CD4-positive, alpha-beta memory T cell (primary cell): Measurements from ENCODE around the gene TFAP2E. TPM values are rescaled to one million over a fixed set of nuclear protein-coding genes. Genes with fewer than 3 reads are reported as not detected.

Source experiments
- CTCF ChIA-PET: fragments of 350-600 bp; sonication (Branson Sonifier 250); formaldehyde crosslinking; loops from one replicate; lab custom pipeline; 2021; ENCODE audit warnings: inconsistent platforms; ENCODE audit not compliant: partially characterized antibody; lab: Charles Lee
- POLR2A ChIA-PET: fragments of 350-600 bp; sonication (Branson Sonifier 250); formaldehyde crosslinking; loops from one replicate; lab custom pipeline; 2021; ENCODE audit not compliant: partially characterized antibody; lab: Charles Lee
- DNase-seq, 5 donors: peaks; one replicate each; pipeline versions ENCODE4 v3.0.0 to v3.0.0-alpha.2; 2020 to 2022; ENCODE audit warnings: mixed read lengths in 1 of 5
- H3K27ac ChIP-seq: one replicate; pipeline ENCODE4 v1.7.0; 2013; ENCODE audit warnings: low read depth, low read length
- H3K27me3 ChIP-seq: 2 replicates; pipeline ENCODE4 v1.7.0; 2013; ENCODE audit warnings: mild to moderate bottlenecking, low read length, moderate library complexity; ENCODE audit not compliant: insufficient read depth
- H3K36me3 ChIP-seq: 2 replicates; pipeline ENCODE4 v1.7.0; 2013; ENCODE audit warnings: mild to moderate bottlenecking, low read length, moderate library complexity; ENCODE audit not compliant: insufficient read depth
- H3K4me1 ChIP-seq: 2 replicates; pipeline ENCODE4 v1.7.0; 2013; ENCODE audit warnings: mild to moderate bottlenecking, low read length, moderate library complexity; ENCODE audit not compliant: insufficient read depth
- H3K4me3 ChIP-seq, 2 donors: one replicate each; pipeline ENCODE4 v1.7.0; 2013; ENCODE audit warnings: low read length in 2 of 2, mild to moderate bottlenecking in 1 of 2
- H3K9me3 ChIP-seq, 2 donors: one replicate each; pipeline ENCODE4 v1.7.0; 2013; ENCODE audit warnings: low read length in 2 of 2, control low read depth in 1 of 2; ENCODE audit not compliant: control insufficient read depth in 1 of 2
- H3K27ac Mint-ChIP-seq, 7 donors: one replicate each; pipeline ENCODE4 v1.8.0; 2020 to 2021; ENCODE audit warnings: mixed read lengths in 7 of 7, mild to moderate bottlenecking in 6 of 7, inconsistent platforms in 3 of 7, moderate library complexity in 3 of 7
- H3K27me3 Mint-ChIP-seq, 2 donors: one replicate each; pipeline ENCODE4 v1.8.0; 2020 to 2021; ENCODE audit warnings: mixed read lengths in 2 of 2
- H3K36me3 Mint-ChIP-seq, 2 donors: one replicate each; pipeline ENCODE4 v1.8.0; 2020 to 2021; ENCODE audit warnings: mixed read lengths in 2 of 2, inconsistent platforms in 1 of 2, mild to moderate bottlenecking in 1 of 2
- H3K4me1 Mint-ChIP-seq, 4 donors: one replicate each; pipeline ENCODE4 v1.8.0; 2020 to 2021; ENCODE audit warnings: mixed read lengths in 4 of 4, mild to moderate bottlenecking in 1 of 4
- H3K4me3 Mint-ChIP-seq, 8 donors: one replicate each; pipeline ENCODE4 v1.8.0; 2020 to 2021; ENCODE audit warnings: mixed read lengths in 8 of 8, mild to moderate bottlenecking in 7 of 8, moderate library complexity in 6 of 8, inconsistent platforms in 3 of 8
- H3K9me3 Mint-ChIP-seq, 8 donors: one replicate each; pipeline ENCODE4 v1.8.0; 2020 to 2021; ENCODE audit warnings: mixed read lengths in 8 of 8, mild to moderate bottlenecking in 5 of 8, inconsistent platforms in 3 of 8, moderate library complexity in 1 of 8
- intact Hi-C: fragments of 100-400 bp; cut with micrococcal nuclease; formaldehyde crosslinking; loops from one replicate; pipeline ENCODE4 v1.15.1; 2023
- polyA plus RNA-seq, 2 donors: library from polyadenylated mRNA; unstranded; fragments of 300-500 nt; fragmentation: Illumina TruSeq; gene quantifications; one replicate each; pipeline ENCODE4 v1.2.3, GENCODE V29; 2021
- total RNA-seq, 2 experiments: library from RNA; stranded (reverse); gene quantifications; one replicate each; pipeline ENCODE4 v1.2.3, GENCODE V29; 2021

Gene TFAP2E
- total and polyA plus RNA-seq, 4 experiments from 2014 or later: 0.23 to 2.9 (median 2.3) TPM; not detected in 1

GRCh38 chr1:35533586-35533985, 39.5 kb upstream of the TFAP2E start:
- Histone ChIP-seq H3K27me3 (no peaks in the 10 kb centered on the region), H3K9me3 (no peaks in the 10 kb centered on the region), H3K4me1 (peaks cover 32% of the 10 kb centered on the region), H3K36me3 (peaks cover 7% of the 10 kb centered on the region), H3K4me3 (no peak overlapping the region), H3K27ac (no peak overlapping the region)
- CTCF ChIA-PET: interaction anchor here (1.6 to 12.1 kb wide), 4 partner anchors 11 to 194 kb away, joined by 3 to 195 read pairs (median 11); no protein-coding TSS in a partner anchor
- Mint-ChIP-seq H3K9me3 (peaks cover 0 to 11% (median 1%) of the 10 kb centered on the region in 8 donors), H3K4me1 (peaks cover 37 to 56% (median 43%) of the 10 kb centered on the region in 4 donors), H3K27me3 (no peaks in the 10 kb centered on the region), H3K27ac (peak overlapping the region in 1 of 7 donors; percentile 25), H3K36me3 (peaks cover 30 to 45% of the 10 kb centered on the region in 2 donors), H3K4me3 (no peak overlapping the region)
- POLR2A ChIA-PET: no interaction called here
- intact Hi-C loops: no loop called here
- DNase-seq: no peak

- intact Hi-C loops: no loop called here
Observed at GRCh38 chr1:35535243-35535642, 37.9 kb upstream of the TFAP2E start.

GRCh38 chr1:35536556-35537162, 36.5 kb upstream of the TFAP2E start:
- H3K27ac Mint-ChIP-seq: peak overlapping the region; percentile 77 to 94 (median 88)
- peak overlapping the region in 7 of 8 donors; percentile 40 to 68 (median 61) for H3K4me3 Mint-ChIP-seq
- Histone ChIP-seq H3K27ac (no peak overlapping the region), H3K36me3 (no peaks in the 10 kb centered on the region), H3K27me3 (no peaks in the 10 kb centered on the region), H3K4me1 (peaks cover 56% of the 10 kb centered on the region), H3K9me3 (no peaks in the 10 kb centered on the region), H3K4me3 (no peak overlapping the region)
- H3K4me1 Mint-ChIP-seq: peaks cover 53 to 80% (median 63%) of the 10 kb centered on the region in 4 donors
- POLR2A ChIA-PET: interaction anchor here (0.9 to 6.7 kb wide), 4 partner anchors 21 to 85 kb away, joined by 4 to 80 read pairs (median 5); partner anchors contain the start of genes KIAA0319L and NCDN
- intact Hi-C loops: no loop called here
- no peaks in the 10 kb centered on the region for H3K9me3 Mint-ChIP-seq
- CTCF ChIA-PET: interaction anchor here (1.1 to 12.1 kb wide), 10 partner anchors 8 to 179 kb away, joined by 3 to 195 read pairs (median 6); no protein-coding TSS in a partner anchor
- H3K36me3 Mint-ChIP-seq: peaks cover 7 to 32% of the 10 kb centered on the region in 2 donors
- peak in 1 of 5 donors; percentile 43 for DNase-seq
- H3K27me3 Mint-ChIP-seq: no peaks in the 10 kb centered on the region

More at GRCh38 chr1:35535243-35535642, 37.9 kb upstream of the TFAP2E start:
- peaks cover 49% of the 10 kb centered on the region for H3K4me1 ChIP-seq
- Mint-ChIP-seq H3K27ac (peak overlapping the region in 4 of 7 donors; percentile 3 to 77 (median 77)), H3K9me3 (peaks cover 0 to 3% (median under 1%) of the 10 kb centered on the region in 8 donors), H3K27me3 (no peaks in the 10 kb centered on the region), H3K4me3 (peak overlapping the region in 1 of 8 donors; percentile 17), H3K4me1 (peaks cover 51 to 70% (median 57%) of the 10 kb centered on the region in 4 donors), H3K36me3 (peaks cover 17 to 36% of the 10 kb centered on the region in 2 donors)
- H3K27me3 ChIP-seq: no peaks in the 10 kb centered on the region
- POLR2A ChIA-PET: interaction anchor here (0.9 to 1.2 kb wide), 3 partner anchors 11 to 33 kb away, joined by 3 to 5 read pairs (median 4); no protein-coding TSS in a partner anchor
- no peak overlapping the region for H3K4me3 ChIP-seq
- no peaks in the 10 kb centered on the region for H3K9me3 ChIP-seq
- CTCF ChIA-PET: interaction anchor here (0.6 to 12.1 kb wide), 8 partner anchors 10 to 176 kb away, joined by 3 to 195 read pairs (median 4); no protein-coding TSS in a partner anchor
- peaks cover 7% of the 10 kb centered on the region for H3K36me3 ChIP-seq
- DNase-seq: no peak
- no peak overlapping the region for H3K27ac ChIP-seq

- no peak for DNase-seq
- H3K36me3 ChIP-seq: no peaks in the 10 kb centered on the region
- POLR2A ChIA-PET: interaction anchor here (0.7 to 6.7 kb wide), 9 partner anchors 11 to 110 kb away, joined by 3 to 80 read pairs (median 8); partner anchors contain the start of genes KIAA0319L and NCDN
- Mint-ChIP-seq H3K4me1 (peaks cover 57 to 91% (median 73%) of the 10 kb centered on the region in 4 donors), H3K9me3 (no peaks in the 10 kb centered on the region), H3K4me3 (peak overlapping the region; percentile 18 to 88 (median 52)), H3K36me3 (peaks cover 4 to 30% of the 10 kb centered on the region in 2 donors), H3K27ac (peak overlapping the region; percentile 77 to 94 (median 85)), H3K27me3 (no peaks in the 10 kb centered on the region)
- peaks cover 58% of the 10 kb centered on the region for H3K4me1 ChIP-seq
- H3K27me3 ChIP-seq: no peaks in the 10 kb centered on the region
- no peak overlapping the region for H3K4me3 ChIP-seq
- no peak overlapping the region for H3K27ac ChIP-seq
- intact Hi-C loops: loop anchor here (2.0 kb wide), 1 partner anchor 19 kb away; the partner anchor contains the start of genes KIAA0319L and NCDN
- CTCF ChIA-PET: interaction anchor here (1.0 to 12.1 kb wide), 6 partner anchors 21 to 239 kb away, joined by 3 to 195 read pairs (median 6); no protein-coding TSS in a partner anchor
- no peaks in the 10 kb centered on the region for H3K9me3 ChIP-seq
Observed at GRCh38 chr1:35537806-35538205, 35.3 kb upstream of the TFAP2E start.

GRCh38 chr1:35539073-35539823, 33.9 kb upstream of the TFAP2E start:
- DNase-seq: peak; percentile 69 to 77 (median 71)
- H3K4me1 ChIP-seq: peaks cover 69% of the 10 kb centered on the region
- intact Hi-C loops: loop anchor here (1.0 to 2.0 kb wide), 2 partner anchors 18 to 33 kb away; partner anchors contain the start of genes KIAA0319L and NCDN
- no peaks in the 10 kb centered on the region for H3K9me3 ChIP-seq
- Mint-ChIP-seq H3K36me3 (peaks cover under 1 to 30% of the 10 kb centered on the region in 2 donors), H3K27me3 (no peaks in the 10 kb centered on the region), H3K9me3 (no peaks in the 10 kb centered on the region), H3K4me1 (peaks cover 58 to 90% (median 80%) of the 10 kb centered on the region in 4 donors), H3K27ac (peak overlapping the region; percentile 77 to 96 (median 94)), H3K4me3 (peak overlapping the region; percentile 75 to 91 (median 80))
- H3K4me3 ChIP-seq: peak overlapping the region in 1 of 2 donors; percentile 19
- H3K36me3 ChIP-seq: no peaks in the 10 kb centered on the region
- ChIA-PET CTCF (interaction anchor here (1.4 to 12.1 kb wide), 6 partner anchors 18 to 86 kb away, joined by 3 to 195 read pairs (median 6); partner anchors contain the start of genes KIAA0319L and NCDN), POLR2A (interaction anchor here (0.6 to 6.7 kb wide), 11 partner anchors 10 to 230 kb away, joined by 3 to 80 read pairs (median 6); partner anchors contain the start of genes KIAA0319L and NCDN)
- H3K27ac ChIP-seq: peak overlapping the region; percentile 52
- no peaks in the 10 kb centered on the region for H3K27me3 ChIP-seq

GRCh38 chr1:35539824-35540261, 33.3 kb upstream of the TFAP2E start:
- Histone ChIP-seq H3K4me3 (no peak overlapping the region), H3K9me3 (no peaks in the 10 kb centered on the region), H3K27ac (peak overlapping the region; percentile 52), H3K27me3 (no peaks in the 10 kb centered on the region), H3K36me3 (no peaks in the 10 kb centered on the region), H3K4me1 (peaks cover 70% of the 10 kb centered on the region)
- peak overlapping the region; percentile 77 to 96 (median 94) for H3K27ac Mint-ChIP-seq
- H3K4me1 Mint-ChIP-seq: peaks cover 61 to 93% (median 83%) of the 10 kb centered on the region in 4 donors
- ChIA-PET POLR2A (interaction anchor here (1.0 to 6.7 kb wide), 10 partner anchors 15 to 88 kb away, joined by 3 to 80 read pairs (median 6); partner anchors contain the start of genes KIAA0319L and NCDN), CTCF (interaction anchor here (1.4 to 12.1 kb wide), 6 partner anchors 18 to 86 kb away, joined by 3 to 195 read pairs (median 6); partner anchors contain the start of genes KIAA0319L and NCDN)
- DNase-seq: no peak
- H3K9me3 Mint-ChIP-seq: no peaks in the 10 kb centered on the region
- peaks cover 0 to 34% of the 10 kb centered on the region in 2 donors for H3K36me3 Mint-ChIP-seq
- intact Hi-C loops: loop anchor here (1.0 to 2.0 kb wide), 2 partner anchors 17 to 34 kb away; partner anchors contain the start of genes KIAA0319L and NCDN
- H3K27me3 Mint-ChIP-seq: no peaks in the 10 kb centered on the region
- peak overlapping the region in 6 of 8 donors; percentile 79 to 91 (median 84) for H3K4me3 Mint-ChIP-seq
